RWPE2 (cell line): ENCODE results near the gene FAM221A.

Experiments used
- ATAC-seq: fragments of 200-7000 bp; cut with Tn5 transposase; 3 replicates; pipeline ENCODE4 v1.9.1; 2021; ENCODE audit warnings: low read depth
- DNase-seq: peaks from one replicate; pipeline ENCODE4 v3.0.0-alpha.2; 2020; ENCODE audit warnings: low spot score
- H3K27ac ChIP-seq: fragments of 450-650 bp; 2 replicates; pipeline ENCODE4 v1.5.1; 2017; ENCODE audit warnings: mild to moderate bottlenecking; ENCODE audit not compliant: poor library complexity, severe bottlenecking
- H3K27me3 ChIP-seq: fragments of 250-450 bp; sonication (Bioruptor Pico); 2 replicates; pipeline ENCODE4 v1.5.1; 2021; ENCODE audit warnings: mild to moderate bottlenecking, moderate library complexity; ENCODE audit not compliant: insufficient read depth, poor library complexity, severe bottlenecking
- H3K36me3 ChIP-seq: fragments of 250-450 bp; sonication (Bioruptor Pico); 2 replicates; pipeline ENCODE4 v1.5.1; 2020; ENCODE audit warnings: low read depth, mild to moderate bottlenecking, moderate library complexity
- H3K4me1 ChIP-seq: fragments of 250-450 bp; sonication (Bioruptor Pico); 2 replicates; pipeline ENCODE4 v1.5.1; 2021; ENCODE audit warnings: mild to moderate bottlenecking, moderate library complexity; ENCODE audit not compliant: insufficient read depth, poor library complexity, severe bottlenecking
- H3K4me3 ChIP-seq: fragments of 250-450 bp; sonication (Bioruptor Pico); 2 replicates; pipeline ENCODE4 v1.5.1; 2021; ENCODE audit warnings: mild to moderate bottlenecking, moderate library complexity; ENCODE audit not compliant: severe bottlenecking
- H3K9me3 ChIP-seq: fragments of 250-450 bp; sonication (Bioruptor Pico); 2 replicates; pipeline ENCODE4 v1.5.1; 2021; ENCODE audit warnings: mild to moderate bottlenecking, moderate library complexity; ENCODE audit not compliant: severe bottlenecking
- TF ChIP-seq, protein P1 (sequence below): fragments of 450-650 bp; IDR thresholded peaks from one replicate; pipeline ENCODE4 v1.5.1; 2017; ENCODE audit warnings: mild to moderate bottlenecking, moderate library complexity; ENCODE audit not compliant: poor library complexity, severe bottlenecking

FAM221A gene

DNA sequence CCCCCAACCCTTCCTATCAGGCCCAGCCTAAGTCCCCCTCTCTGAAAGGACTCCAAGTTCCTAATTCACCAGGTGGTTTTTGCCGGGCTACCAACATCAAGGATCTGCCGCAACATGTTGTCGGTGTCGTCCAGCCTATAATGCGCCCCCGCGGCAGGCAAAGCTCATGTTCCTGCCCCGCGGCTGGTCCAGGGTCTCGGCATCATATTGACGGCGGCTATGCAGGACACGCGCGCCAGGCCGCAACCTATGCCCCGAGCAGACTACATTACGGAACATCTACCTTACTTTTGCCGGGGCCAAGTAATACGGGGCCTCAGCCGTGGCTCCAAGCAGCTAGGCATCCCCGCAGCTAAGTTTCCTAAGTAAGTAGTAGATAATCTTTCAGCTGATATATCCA lies 24.6 kb upstream of the FAM221A start:
- no peak for DNase-seq
- Histone ChIP-seq H3K27me3 (no peaks in the 10 kb centered on the region), H3K4me1 (no peaks in the 10 kb centered on the region), H3K4me3 (no peak overlapping the region), H3K36me3 (no peaks in the 10 kb centered on the region), H3K27ac (no peak overlapping the region), H3K9me3 (peaks cover 15% of the 10 kb centered on the region)
- TF ChIP-seq, protein P1, sequence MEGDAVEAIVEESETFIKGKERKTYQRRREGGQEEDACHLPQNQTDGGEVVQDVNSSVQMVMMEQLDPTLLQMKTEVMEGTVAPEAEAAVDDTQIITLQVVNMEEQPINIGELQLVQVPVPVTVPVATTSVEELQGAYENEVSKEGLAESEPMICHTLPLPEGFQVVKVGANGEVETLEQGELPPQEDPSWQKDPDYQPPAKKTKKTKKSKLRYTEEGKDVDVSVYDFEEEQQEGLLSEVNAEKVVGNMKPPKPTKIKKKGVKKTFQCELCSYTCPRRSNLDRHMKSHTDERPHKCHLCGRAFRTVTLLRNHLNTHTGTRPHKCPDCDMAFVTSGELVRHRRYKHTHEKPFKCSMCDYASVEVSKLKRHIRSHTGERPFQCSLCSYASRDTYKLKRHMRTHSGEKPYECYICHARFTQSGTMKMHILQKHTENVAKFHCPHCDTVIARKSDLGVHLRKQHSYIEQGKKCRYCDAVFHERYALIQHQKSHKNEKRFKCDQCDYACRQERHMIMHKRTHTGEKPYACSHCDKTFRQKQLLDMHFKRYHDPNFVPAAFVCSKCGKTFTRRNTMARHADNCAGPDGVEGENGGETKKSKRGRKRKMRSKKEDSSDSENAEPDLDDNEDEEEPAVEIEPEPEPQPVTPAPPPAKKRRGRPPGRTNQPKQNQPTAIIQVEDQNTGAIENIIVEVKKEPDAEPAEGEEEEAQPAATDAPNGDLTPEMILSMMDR, result no peak
- ATAC-seq, result no peak

DNA sequence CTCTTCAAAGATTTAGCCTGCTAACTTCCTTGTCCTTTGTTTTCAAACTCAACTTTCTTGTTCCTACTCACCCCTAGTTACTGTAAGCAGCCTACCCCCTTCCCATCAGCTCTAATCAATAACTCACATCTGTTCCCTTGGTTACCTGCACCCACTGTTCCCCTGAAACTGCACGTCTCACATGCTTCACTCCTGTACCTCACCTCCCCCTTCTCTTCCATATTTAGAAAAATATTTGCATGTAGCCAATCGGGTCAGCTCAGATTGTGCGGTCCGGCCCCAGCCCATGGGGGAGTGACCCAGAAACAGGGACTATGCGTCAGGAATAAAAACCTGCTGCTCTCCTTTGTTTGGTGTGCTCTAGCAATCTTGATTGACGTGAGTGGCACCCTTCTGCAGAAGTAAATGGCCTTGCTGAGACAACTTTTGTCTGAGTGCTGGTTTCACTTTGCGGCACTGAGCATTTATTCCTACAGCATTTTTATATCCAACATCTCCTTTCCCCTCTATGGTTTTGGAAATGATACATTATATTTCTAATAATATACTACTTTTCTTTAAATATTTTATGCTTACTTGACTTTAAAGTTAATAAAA lies 21.1 kb upstream of the FAM221A start:
- Histone ChIP-seq H3K27ac (no peak overlapping the region), H3K9me3 (peaks cover 8% of the 10 kb centered on the region), H3K27me3 (no peaks in the 10 kb centered on the region), H3K4me1 (no peaks in the 10 kb centered on the region), H3K36me3 (no peaks in the 10 kb centered on the region), H3K4me3 (no peak overlapping the region)
- TF ChIP-seq, protein P1, result no peak
- no peak for DNase-seq
- ATAC-seq, result no peak

DNA sequence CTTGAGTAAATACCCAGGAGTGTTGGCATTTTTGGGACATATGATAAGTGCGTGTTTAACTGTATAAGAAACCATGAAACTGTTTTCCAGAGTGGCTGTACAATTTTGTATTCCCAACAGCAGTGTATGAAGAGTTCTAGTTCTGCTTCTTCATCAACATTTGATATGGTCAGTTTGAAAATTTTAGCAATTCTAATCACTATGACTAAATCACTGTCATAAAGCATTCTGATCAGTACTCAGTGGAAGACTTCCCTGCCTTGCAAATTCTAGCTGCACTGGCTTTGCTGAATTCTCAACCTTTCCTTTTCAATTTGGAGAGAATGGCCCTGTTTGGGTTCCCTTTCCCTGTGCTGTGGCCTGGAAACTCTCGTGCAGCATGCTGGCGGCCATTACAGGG lies 18.6 kb upstream of the FAM221A start:
- Histone ChIP-seq H3K27me3 (no peaks in the 10 kb centered on the region), H3K4me1 (no peaks in the 10 kb centered on the region), H3K4me3 (no peak overlapping the region), H3K9me3 (no peaks in the 10 kb centered on the region), H3K36me3 (no peaks in the 10 kb centered on the region), H3K27ac (no peak overlapping the region)
- TF ChIP-seq, protein P1, result no peak
- no peak for DNase-seq
- ATAC-seq, result no peak

DNA sequence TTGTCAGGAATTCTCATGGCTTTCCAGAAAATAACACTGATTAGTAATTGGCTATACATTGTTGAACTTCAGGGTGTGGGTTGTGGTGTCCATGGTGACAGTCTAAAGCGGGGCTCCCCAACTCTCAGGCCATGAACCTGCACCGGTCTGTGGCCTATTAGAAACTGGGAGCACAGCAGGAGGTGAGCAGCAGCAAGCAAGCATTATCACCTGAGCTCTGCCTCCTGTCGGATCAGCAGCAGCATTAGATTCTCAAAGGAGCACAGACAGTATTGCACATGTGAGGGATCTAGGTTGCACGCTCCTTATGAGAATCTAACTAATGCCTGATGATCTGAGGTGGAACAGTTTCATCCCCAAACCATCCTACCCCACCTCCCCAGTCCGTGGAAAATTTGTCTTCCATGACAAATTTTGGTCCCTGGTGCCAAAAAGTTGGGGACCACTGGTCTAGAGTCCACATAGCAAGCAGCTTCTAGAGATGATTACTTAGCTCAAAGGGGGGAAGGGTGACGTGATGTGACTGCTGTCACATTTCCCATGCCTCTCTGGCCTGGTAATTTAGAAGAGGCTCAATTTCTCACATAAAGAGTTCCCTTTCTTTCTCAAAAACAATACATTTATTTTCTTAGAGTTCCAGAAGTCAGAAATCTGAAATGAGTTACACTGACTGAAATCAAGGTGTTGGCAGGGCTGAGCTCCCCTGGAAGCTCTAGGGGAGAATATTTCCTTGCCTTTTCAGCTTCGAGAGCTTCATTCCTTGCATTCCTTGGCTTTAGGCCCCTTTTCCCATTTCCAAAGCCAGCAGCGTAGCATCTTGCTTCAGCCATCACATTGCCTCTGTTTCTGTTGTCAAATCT lies 17.6 kb upstream of the FAM221A start:
- no peaks in the 10 kb centered on the region for H3K9me3 ChIP-seq
- H3K27me3 ChIP-seq, result no peaks in the 10 kb centered on the region
- no peaks in the 10 kb centered on the region for H3K4me1 ChIP-seq
- TF ChIP-seq, protein P1, result no peak
- no peak overlapping the region for H3K27ac ChIP-seq
- H3K4me3 ChIP-seq, result no peak overlapping the region
- DNase-seq, result no peak
- ATAC-seq, result no peak
- H3K36me3 ChIP-seq, result no peaks in the 10 kb centered on the region

DNA sequence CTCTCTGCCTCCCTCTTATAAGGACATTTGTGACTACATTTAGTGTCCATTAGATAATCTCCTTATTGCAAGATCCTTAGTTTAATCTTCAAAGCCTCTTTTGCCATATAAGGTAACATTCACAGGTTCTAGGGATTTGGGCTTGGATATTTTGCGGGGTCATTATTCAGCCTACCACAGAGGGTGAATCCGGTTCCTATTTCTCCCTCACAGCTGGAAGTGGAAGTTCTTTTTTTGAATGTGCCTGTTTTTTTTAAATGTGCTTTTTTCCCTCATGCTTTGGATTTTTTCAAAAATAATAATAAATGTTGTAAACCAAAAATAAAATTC lies 17.1 kb upstream of the FAM221A start:
- Histone ChIP-seq H3K4me1 (no peaks in the 10 kb centered on the region), H3K9me3 (no peaks in the 10 kb centered on the region), H3K4me3 (no peak overlapping the region), H3K36me3 (no peaks in the 10 kb centered on the region), H3K27ac (no peak overlapping the region), H3K27me3 (no peaks in the 10 kb centered on the region)
- no peak for ATAC-seq
- no peak for DNase-seq
- TF ChIP-seq, protein P1, result no peak
